Esophagus (tissue), 2 donors: ENCODE data around the gene TM9SF4. TPM values are rescaled to one million over a fixed set of nuclear protein-coding genes. Genes with fewer than 3 reads are reported as not detected.

ENCODE experiments used
- H3K27ac ChIP-seq, 2 donors: one replicate each; pipeline ENCODE4 v1.5.1; 2013; ENCODE audit warnings: low read depth in 2 of 2, mild to moderate bottlenecking in 2 of 2, inconsistent platforms in 1 of 2, low read length in 1 of 2, moderate library complexity in 1 of 2
- H3K27me3 ChIP-seq, 2 donors: one replicate each; pipeline ENCODE4 v1.6.1; 2013; ENCODE audit warnings: low read length in 2 of 2, control low read depth in 1 of 2, mild to moderate bottlenecking in 1 of 2; ENCODE audit not compliant: insufficient read depth in 2 of 2, control insufficient read depth in 1 of 2
- H3K36me3 ChIP-seq, 2 donors: one replicate each; pipeline ENCODE4 v1.6.1; 2013; ENCODE audit warnings: low read length in 1 of 2; ENCODE audit not compliant: control insufficient read depth in 2 of 2, insufficient read depth in 2 of 2
- H3K4me1 ChIP-seq, 2 donors: one replicate each; pipeline ENCODE4 v1.6.1; 2013; ENCODE audit warnings: low read length in 1 of 2; ENCODE audit not compliant: control insufficient read depth in 2 of 2, insufficient read depth in 2 of 2
- H3K4me3 ChIP-seq, 2 donors: one replicate each; pipeline ENCODE4 v1.5.1; 2013; ENCODE audit warnings: low read length in 2 of 2, mild to moderate bottlenecking in 2 of 2, low read depth in 1 of 2, moderate library complexity in 1 of 2
- H3K9me3 ChIP-seq, 2 donors: one replicate each; pipeline ENCODE4 v1.6.1; 2013; ENCODE audit warnings: mild to moderate bottlenecking in 2 of 2, low read depth in 1 of 2, low read length in 1 of 2, moderate library complexity in 1 of 2; ENCODE audit not compliant: control insufficient read depth in 2 of 2, insufficient read depth in 1 of 2
- WGBS, 2 donors: extraction: QIAGEN DNeasy Blood & Tissue Kit; methylation state at CpG; one replicate each; pipeline ENCODE4 v1.1.7; 2013; 5-methylcytosine and 5-hydroxymethylcytosine counted together
- polyA plus RNA-seq, 2 donors: library from polyadenylated mRNA; stranded (reverse); fragments of 200-250 nt; gene quantifications; one replicate each; pipeline ENCODE4 v1.2.3, GENCODE V29; 2013
- donor health status: healthy with polysubstance abuse.
- donor health status: Bipolar disorder and iron deficiency.

The TM9SF4 gene
- polyA plus RNA-seq, 2 donors: 22.9 to 26.6 TPM

GRCh38 chr20:32071395-32072167 lies 37.9 kb upstream of the TM9SF4 start:
- Histone ChIP-seq H3K4me3 (no peak overlapping the region), H3K36me3 (no peaks in the 10 kb centered on the region), H3K9me3 (no peaks in the 10 kb centered on the region), H3K4me1 (peaks cover 0 to 3% of the 10 kb centered on the region in 2 donors), H3K27me3 (no peaks in the 10 kb centered on the region), H3K27ac (no peak overlapping the region)
- 85% methylated on average over 17 of the region's 17 CpGs for WGBS, 2 donors

- peaks cover 0 to 3% of the 10 kb centered on the region in 2 donors for H3K4me1 ChIP-seq
- no peak overlapping the region for H3K27ac ChIP-seq
- H3K36me3 ChIP-seq: no peaks in the 10 kb centered on the region
- no peak overlapping the region for H3K4me3 ChIP-seq
- no peaks in the 10 kb centered on the region for H3K27me3 ChIP-seq
- WGBS, 2 donors: 65 to 75% methylated on average over 6 of the region's 6 CpGs
- H3K9me3 ChIP-seq: no peaks in the 10 kb centered on the region
Observed at GRCh38 chr20:32072168-32072750, 37.3 kb upstream of the TM9SF4 start.

- WGBS, 2 donors: 90 to 93% methylated on average over 1 of the region's 1 CpG
- H3K4me3 ChIP-seq: no peak overlapping the region
- H3K9me3 ChIP-seq: no peaks in the 10 kb centered on the region
- no peaks in the 10 kb centered on the region for H3K27me3 ChIP-seq
- H3K4me1 ChIP-seq: peaks cover 0 to 3% of the 10 kb centered on the region in 2 donors
- no peaks in the 10 kb centered on the region for H3K36me3 ChIP-seq
- no peak overlapping the region for H3K27ac ChIP-seq
Observed at GRCh38 chr20:32075534-32075933, 34.0 kb upstream of the TM9SF4 start.

GRCh38 chr20:32077190-32077589 lies 32.3 kb upstream of the TM9SF4 start:
- WGBS, 2 donors: 72 to 84% methylated on average over 4 of the region's 4 CpGs

GRCh38 chr20:32078322-32078721 lies 31.2 kb upstream of the TM9SF4 start:
- H3K9me3 ChIP-seq: no peaks in the 10 kb centered on the region
- H3K27ac ChIP-seq: no peak overlapping the region
- H3K4me1 ChIP-seq: peaks cover 0 to 2% of the 10 kb centered on the region in 2 donors
- no peaks in the 10 kb centered on the region for H3K36me3 ChIP-seq
- 75 to 97% methylated on average over 5 of the region's 5 CpGs for WGBS, 2 donors
- H3K4me3 ChIP-seq: no peak overlapping the region
- H3K27me3 ChIP-seq: no peaks in the 10 kb centered on the region

More at GRCh38 chr20:32077190-32077589, 32.3 kb upstream of the TM9SF4 start:
- peaks cover 0 to 2% of the 10 kb centered on the region in 2 donors for H3K4me1 ChIP-seq
- H3K4me3 ChIP-seq: no peak overlapping the region
- H3K27me3 ChIP-seq: no peaks in the 10 kb centered on the region
- no peaks in the 10 kb centered on the region for H3K9me3 ChIP-seq
- no peaks in the 10 kb centered on the region for H3K36me3 ChIP-seq
- H3K27ac ChIP-seq: no peak overlapping the region

GRCh38 chr20:32078791-32079190 lies 30.7 kb upstream of the TM9SF4 start:
- H3K27ac ChIP-seq: no peak overlapping the region
- H3K27me3 ChIP-seq: no peaks in the 10 kb centered on the region

GRCh38 chr20:32079655-32080109 lies 29.8 kb upstream of the TM9SF4 start:
- Histone ChIP-seq H3K27ac (no peak overlapping the region), H3K4me3 (no peak overlapping the region), H3K36me3 (no peaks in the 10 kb centered on the region), H3K4me1 (peaks cover 0 to 2% of the 10 kb centered on the region in 2 donors), H3K9me3 (no peaks in the 10 kb centered on the region), H3K27me3 (no peaks in the 10 kb centered on the region)
- 63 to 67% methylated on average over 8 of the region's 8 CpGs for WGBS, 2 donors

More at GRCh38 chr20:32078791-32079190, 30.7 kb upstream of the TM9SF4 start:
- H3K36me3 ChIP-seq: no peaks in the 10 kb centered on the region
- no peak overlapping the region for H3K4me3 ChIP-seq
- H3K9me3 ChIP-seq: no peaks in the 10 kb centered on the region
- H3K4me1 ChIP-seq: peaks cover 0 to 2% of the 10 kb centered on the region in 2 donors

- peaks cover 0 to 2% of the 10 kb centered on the region in 2 donors for H3K4me1 ChIP-seq
Observed at GRCh38 chr20:32080783-32081182, 28.7 kb upstream of the TM9SF4 start.

GRCh38 chr20:32083469-32083868 lies 26.0 kb upstream of the TM9SF4 start:
- no peaks in the 10 kb centered on the region for H3K36me3 ChIP-seq
- WGBS, 2 donors: 83% methylated on average over 6 of the region's 6 CpGs
- no peak overlapping the region for H3K4me3 ChIP-seq
- H3K4me1 ChIP-seq: peaks cover 0 to 2% of the 10 kb centered on the region in 2 donors
- no peak overlapping the region for H3K27ac ChIP-seq
- H3K27me3 ChIP-seq: no peaks in the 10 kb centered on the region
- no peaks in the 10 kb centered on the region for H3K9me3 ChIP-seq

More at GRCh38 chr20:32080783-32081182, 28.7 kb upstream of the TM9SF4 start:
- whole genome bisulfite sequencing, 2 donors: 60 to 91% methylated on average over 3 of the region's 3 CpGs
- Histone ChIP-seq H3K27ac (no peak overlapping the region), H3K4me3 (no peak overlapping the region), H3K36me3 (no peaks in the 10 kb centered on the region), H3K9me3 (no peaks in the 10 kb centered on the region), H3K27me3 (no peaks in the 10 kb centered on the region)
